MM.1S (cell line): Measurements from ENCODE around the gene PYGO2.
"Not testable (repeated sequence)": the region's sequence is repeated elsewhere in the genome, so short reads cannot be mapped to it uniquely, and the experiment has no call there.

ENCODE experiments used
- EZH2 ChIP-seq: fragments of 300-600 bp; sonication (generic); optimal IDR thresholded peaks from 2 replicates; pipeline ENCODE3; 2017; ENCODE audit warnings: low read depth, mild to moderate bottlenecking, antibody characterized with exemption, low read length, mixed read lengths
- EZH2phosphoT487 ChIP-seq: fragments of 300-600 bp; sonication (generic); IDR thresholded peaks from 2 replicates; pipeline ENCODE4 v1.6.1; 2018; ENCODE audit warnings: antibody characterized with exemption, low read length
- TF ChIP-seq, protein P1 (sequence below): fragments of 300-600 bp; sonication (generic); IDR thresholded peaks from 2 replicates; pipeline ENCODE4 v1.5.1; 2016; ENCODE audit warnings: antibody characterized with exemption, low read length, mixed read lengths

GRCh38 chr1:154986736-154987135 lies 25.2 kb upstream of the PYGO2 start:
- TF ChIP-seq EZH2, EZH2phosphoT487: not testable (repeated sequence)
- TF ChIP-seq, protein P1, sequence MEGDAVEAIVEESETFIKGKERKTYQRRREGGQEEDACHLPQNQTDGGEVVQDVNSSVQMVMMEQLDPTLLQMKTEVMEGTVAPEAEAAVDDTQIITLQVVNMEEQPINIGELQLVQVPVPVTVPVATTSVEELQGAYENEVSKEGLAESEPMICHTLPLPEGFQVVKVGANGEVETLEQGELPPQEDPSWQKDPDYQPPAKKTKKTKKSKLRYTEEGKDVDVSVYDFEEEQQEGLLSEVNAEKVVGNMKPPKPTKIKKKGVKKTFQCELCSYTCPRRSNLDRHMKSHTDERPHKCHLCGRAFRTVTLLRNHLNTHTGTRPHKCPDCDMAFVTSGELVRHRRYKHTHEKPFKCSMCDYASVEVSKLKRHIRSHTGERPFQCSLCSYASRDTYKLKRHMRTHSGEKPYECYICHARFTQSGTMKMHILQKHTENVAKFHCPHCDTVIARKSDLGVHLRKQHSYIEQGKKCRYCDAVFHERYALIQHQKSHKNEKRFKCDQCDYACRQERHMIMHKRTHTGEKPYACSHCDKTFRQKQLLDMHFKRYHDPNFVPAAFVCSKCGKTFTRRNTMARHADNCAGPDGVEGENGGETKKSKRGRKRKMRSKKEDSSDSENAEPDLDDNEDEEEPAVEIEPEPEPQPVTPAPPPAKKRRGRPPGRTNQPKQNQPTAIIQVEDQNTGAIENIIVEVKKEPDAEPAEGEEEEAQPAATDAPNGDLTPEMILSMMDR, result not testable (repeated sequence)
